Activated naive CD4-positive, alpha-beta T cell treated with anti-CD3 and anti-CD28 coated beads, Interleukin-2, amount 10 ng/mL, durations not matched to agents 7 days and 5 days (primary cell): ENCODE results near the gene BRD9.
"Not testable (repeated sequence)": the region's sequence is repeated elsewhere in the genome, so short reads cannot be mapped to it uniquely, and the experiment has no call there.

Experiments used
- CTCF ChIA-PET: fragments of 350-600 bp; sonication (Branson Sonifier 250); formaldehyde crosslinking; loops from one replicate; lab custom pipeline; 2021; ENCODE audit warnings: antibody characterized with exemption; lab: Charles Lee
- DNase-seq: peaks from one replicate; pipeline ENCODE4 v3.0.0-alpha.2; 2020
- H3K27ac Mint-ChIP-seq: one replicate; pipeline ENCODE4 v1.8.0; 2021; ENCODE audit warnings: mild to moderate bottlenecking, moderate library complexity, mixed read lengths
- H3K27me3 Mint-ChIP-seq: one replicate; pipeline ENCODE4 v1.8.0; 2021; ENCODE audit warnings: mild to moderate bottlenecking, mixed read lengths
- H3K36me3 Mint-ChIP-seq: one replicate; pipeline ENCODE4 v1.8.0; 2021; ENCODE audit warnings: mixed read lengths
- H3K4me1 Mint-ChIP-seq: one replicate; pipeline ENCODE4 v1.8.0; 2021; ENCODE audit warnings: mixed read lengths
- H3K4me3 Mint-ChIP-seq: one replicate; pipeline ENCODE4 v1.8.0; 2021; ENCODE audit warnings: mild to moderate bottlenecking, moderate library complexity, mixed read lengths
- H3K9me3 Mint-ChIP-seq: one replicate; pipeline ENCODE4 v1.8.0; 2021; ENCODE audit warnings: mixed read lengths

Gene BRD9

GRCh38 chr5:931570-932145 is 39.1 kb upstream of the BRD9 start:
- H3K27ac Mint-ChIP-seq: no peak overlapping the region
- peaks cover 22% of the 10 kb centered on the region for H3K27me3 Mint-ChIP-seq
- no peaks in the 10 kb centered on the region for H3K9me3 Mint-ChIP-seq
- no peaks in the 10 kb centered on the region for H3K36me3 Mint-ChIP-seq
- no peak overlapping the region for H3K4me3 Mint-ChIP-seq
- CTCF ChIA-PET: interaction anchor here (0.8 to 3.6 kb wide), 5 partner anchors 8 to 236 kb away, joined by 3 to 14 read pairs (median 5); no protein-coding TSS in a partner anchor
- H3K4me1 Mint-ChIP-seq: peaks cover 19% of the 10 kb centered on the region
- no peak for DNase-seq

GRCh38 chr5:930866-931265 is 38.3 kb upstream of the BRD9 start:
- CTCF ChIA-PET: interaction anchor here (0.6 kb wide), 1 partner anchor 86 kb away, joined by 5 read pairs; no protein-coding TSS in a partner anchor
- H3K27me3 Mint-ChIP-seq: peaks cover 25% of the 10 kb centered on the region
- peaks cover 24% of the 10 kb centered on the region for H3K4me1 Mint-ChIP-seq
- H3K27ac Mint-ChIP-seq: no peak overlapping the region
- H3K9me3 Mint-ChIP-seq: no peaks in the 10 kb centered on the region
- no peak for DNase-seq
- H3K36me3 Mint-ChIP-seq: no peaks in the 10 kb centered on the region
- no peak overlapping the region for H3K4me3 Mint-ChIP-seq

- CTCF ChIA-PET: no interaction called here
- Mint-ChIP-seq H3K27ac (no peak overlapping the region), H3K36me3 (no peaks in the 10 kb centered on the region), H3K27me3 (peaks cover 25% of the 10 kb centered on the region), H3K4me1 (peaks cover 16% of the 10 kb centered on the region), H3K4me3 (no peak overlapping the region), H3K9me3 (no peaks in the 10 kb centered on the region)
- no peak for DNase-seq
These were observed 37.0 kb upstream of the BRD9 start for GRCh38 chr5:929596-929995.

- not testable (repeated sequence) for H3K4me3 Mint-ChIP-seq
These were observed 36.6 kb upstream of the BRD9 start for GRCh38 chr5:929182-929581.

GRCh38 chr5:927172-928015 is 34.8 kb upstream of the BRD9 start:
- CTCF ChIA-PET: interaction anchor here (1.3 to 1.5 kb wide), 2 partner anchors 82 to 83 kb away, joined by 3 to 5 read pairs; no protein-coding TSS in a partner anchor
- DNase-seq: no peak
- Mint-ChIP-seq H3K27ac (no peak overlapping the region), H3K4me3 (no peak overlapping the region), H3K9me3 (no peaks in the 10 kb centered on the region), H3K4me1 (peaks cover 13% of the 10 kb centered on the region), H3K27me3 (peaks cover 28% of the 10 kb centered on the region), H3K36me3 (no peaks in the 10 kb centered on the region)

More at GRCh38 chr5:929182-929581, 36.6 kb upstream of the BRD9 start:
- DNase-seq, H3K27ac Mint-ChIP-seq, H3K36me3 Mint-ChIP-seq, H3K9me3 Mint-ChIP-seq, CTCF ChIA-PET: not testable (repeated sequence)
- peaks cover 16% of the 10 kb centered on the region for H3K4me1 Mint-ChIP-seq
- H3K27me3 Mint-ChIP-seq: peaks cover 25% of the 10 kb centered on the region

GRCh38 chr5:926417-927171 is 34.0 kb upstream of the BRD9 start:
- peaks cover 13% of the 10 kb centered on the region for H3K4me1 Mint-ChIP-seq
- no peak overlapping the region for H3K4me3 Mint-ChIP-seq
- H3K9me3 Mint-ChIP-seq: no peaks in the 10 kb centered on the region
- no peaks in the 10 kb centered on the region for H3K36me3 Mint-ChIP-seq
- peak; percentile 44 for DNase-seq
- H3K27me3 Mint-ChIP-seq: peaks cover 28% of the 10 kb centered on the region
- CTCF ChIA-PET: interaction anchor here (1.3 to 1.5 kb wide), 2 partner anchors 83 to 84 kb away, joined by 3 to 5 read pairs; no protein-coding TSS in a partner anchor
- no peak overlapping the region for H3K27ac Mint-ChIP-seq

GRCh38 chr5:923281-923873 is 30.8 kb upstream of the BRD9 start:
- H3K4me3 Mint-ChIP-seq: no peak overlapping the region
- DNase-seq: peak; percentile 86
- CTCF ChIA-PET: interaction anchor here (0.7 to 3.3 kb wide), 23 partner anchors 10 to 251 kb away, joined by 3 to 41 read pairs (median 3); partner anchors contain the start of gene NKD2
- no peaks in the 10 kb centered on the region for H3K9me3 Mint-ChIP-seq
- peaks cover 25% of the 10 kb centered on the region for H3K27me3 Mint-ChIP-seq
- peaks cover 13% of the 10 kb centered on the region for H3K4me1 Mint-ChIP-seq
- H3K36me3 Mint-ChIP-seq: peaks cover under 1% of the 10 kb centered on the region
- no peak overlapping the region for H3K27ac Mint-ChIP-seq

- CTCF ChIA-PET: interaction anchor here (1.2 to 3.3 kb wide), 7 partner anchors 58 to 252 kb away, joined by 3 to 41 read pairs (median 5); partner anchors contain the start of gene NKD2
- peaks cover 2% of the 10 kb centered on the region for H3K36me3 Mint-ChIP-seq
These were observed 30.1 kb upstream of the BRD9 start for GRCh38 chr5:922436-923280.

GRCh38 chr5:921456-922435 is 29.1 kb upstream of the BRD9 start:
- CTCF ChIA-PET: interaction anchor here (0.9 to 3.3 kb wide), 6 partner anchors 75 to 221 kb away, joined by 3 to 28 read pairs (median 4); partner anchors contain the start of gene NKD2
- H3K27me3 Mint-ChIP-seq: peaks cover 12% of the 10 kb centered on the region
- peaks cover 10% of the 10 kb centered on the region for H3K4me1 Mint-ChIP-seq
- no peak for DNase-seq
- H3K27ac Mint-ChIP-seq: no peak overlapping the region
- no peaks in the 10 kb centered on the region for H3K9me3 Mint-ChIP-seq
- H3K36me3 Mint-ChIP-seq: peaks cover 5% of the 10 kb centered on the region
- H3K4me3 Mint-ChIP-seq: no peak overlapping the region

More at GRCh38 chr5:922436-923280, 30.1 kb upstream of the BRD9 start:
- Mint-ChIP-seq H3K4me3 (no peak overlapping the region), H3K4me1 (peaks cover 13% of the 10 kb centered on the region), H3K27me3 (peaks cover 20% of the 10 kb centered on the region), H3K27ac (no peak overlapping the region), H3K9me3 (no peaks in the 10 kb centered on the region)
- DNase-seq: no peak

- CTCF ChIA-PET: interaction anchor here (1.2 to 3.0 kb wide), 4 partner anchors 89 to 221 kb away, joined by 3 to 19 read pairs (median 3); no protein-coding TSS in a partner anchor
- Mint-ChIP-seq H3K4me3 (no peak overlapping the region), H3K36me3 (peaks cover 7% of the 10 kb centered on the region), H3K27me3 (peaks cover 4% of the 10 kb centered on the region), H3K9me3 (no peaks in the 10 kb centered on the region), H3K4me1 (peaks cover 4% of the 10 kb centered on the region), H3K27ac (no peak overlapping the region)
- no peak for DNase-seq
These were observed 27.7 kb upstream of the BRD9 start for GRCh38 chr5:920321-920720.

- peaks cover 4% of the 10 kb centered on the region for H3K4me1 Mint-ChIP-seq
- no peaks in the 10 kb centered on the region for H3K9me3 Mint-ChIP-seq
- H3K27me3 Mint-ChIP-seq: peaks cover 4% of the 10 kb centered on the region
- no peak for DNase-seq
- peaks cover 13% of the 10 kb centered on the region for H3K36me3 Mint-ChIP-seq
- H3K4me3 Mint-ChIP-seq: no peak overlapping the region
- no peak overlapping the region for H3K27ac Mint-ChIP-seq
- CTCF ChIA-PET: interaction anchor here (1.2 to 3.0 kb wide), 4 partner anchors 90 to 221 kb away, joined by 3 to 19 read pairs (median 3); no protein-coding TSS in a partner anchor
These were observed 26.9 kb upstream of the BRD9 start for GRCh38 chr5:919356-920000.
